Astrocyte (in vitro differentiated cells and primary cell): ENCODE measurements around the gene CDH18. TPM values are rescaled to one million over a fixed set of nuclear protein-coding genes. Genes with fewer than 3 reads are reported as not detected.

ENCODE experiments used
- DNase-seq: peaks from one replicate; pipeline ENCODE4 v3.0.0-alpha.2; 2010; ENCODE audit warnings: low read depth
- FAIRE-seq: peaks from 2 replicates; lab custom pipeline; 2011; peaks lifted over from hg19 to GRCh38; lab: Jason Lieb, UNC
- H2AFZ ChIP-seq: 2 replicates; pipeline ENCODE4 v1.6.0; 2012; ENCODE audit warnings: low read depth, low read length, inconsistent platforms
- H3K27ac ChIP-seq: 2 replicates; pipeline ENCODE4 v1.5.1; 2011; ENCODE audit warnings: low read depth, low read length, inconsistent platforms
- H3K27me3 ChIP-seq: 2 replicates; pipeline ENCODE4 v1.6.0; 2011; ENCODE audit warnings: low read length, inconsistent platforms; ENCODE audit not compliant: insufficient read depth
- H3K36me3 ChIP-seq: 2 replicates; pipeline ENCODE4 v1.5.1; 2011; ENCODE audit warnings: low read length, inconsistent platforms; ENCODE audit not compliant: insufficient read depth
- H3K4me1 ChIP-seq: 2 replicates; pipeline ENCODE4 v1.5.1; 2011; ENCODE audit warnings: low read length, inconsistent platforms; ENCODE audit not compliant: insufficient read depth
- H3K4me2 ChIP-seq: 2 replicates; pipeline ENCODE4 v1.6.0; 2012; ENCODE audit warnings: low read length, inconsistent platforms
- H3K4me3 ChIP-seq: 2 replicates; pipeline ENCODE4 v1.5.1; 2011; ENCODE audit warnings: low read depth, mild to moderate bottlenecking, low read length, inconsistent platforms; ENCODE audit not compliant: insufficient read depth
- H3K79me2 ChIP-seq: 2 replicates; pipeline ENCODE4 v1.6.0; 2012; ENCODE audit warnings: mild to moderate bottlenecking, low read length, inconsistent platforms; ENCODE audit not compliant: insufficient read depth
- H3K9ac ChIP-seq: 2 replicates; pipeline ENCODE4 v1.6.0; 2012; ENCODE audit warnings: mild to moderate bottlenecking, low read length, inconsistent platforms
- H3K9me3 ChIP-seq: 2 replicates; pipeline ENCODE4 v1.5.1; 2012; ENCODE audit warnings: low read depth, mild to moderate bottlenecking, low read length, inconsistent platforms; ENCODE audit not compliant: insufficient read depth
- H4K20me1 ChIP-seq: 2 replicates; pipeline ENCODE4 v1.6.0; 2012; ENCODE audit warnings: low read length, inconsistent platforms; ENCODE audit not compliant: insufficient read depth
- H3K27ac Mint-ChIP-seq: one replicate; pipeline ENCODE4 v1.8.0; 2021; ENCODE audit warnings: mild to moderate bottlenecking, mixed read lengths; ENCODE audit not compliant: unreplicated experiment
- H3K27me3 Mint-ChIP-seq: one replicate; pipeline ENCODE4 v1.8.0; 2021; ENCODE audit warnings: low read depth, mixed read lengths; ENCODE audit not compliant: unreplicated experiment
- H3K36me3 Mint-ChIP-seq: one replicate; pipeline ENCODE4 v1.8.0; 2021; ENCODE audit warnings: low read depth, mixed read lengths; ENCODE audit not compliant: unreplicated experiment
- H3K4me1 Mint-ChIP-seq: one replicate; pipeline ENCODE4 v1.8.0; 2021; ENCODE audit warnings: low read depth, mixed read lengths; ENCODE audit not compliant: unreplicated experiment
- H3K4me3 Mint-ChIP-seq: one replicate; pipeline ENCODE4 v1.8.0; 2021; ENCODE audit warnings: mild to moderate bottlenecking, moderate library complexity, mixed read lengths; ENCODE audit not compliant: unreplicated experiment
- H3K9me3 Mint-ChIP-seq: one replicate; pipeline ENCODE4 v1.8.0; 2021; ENCODE audit warnings: mild to moderate bottlenecking, mixed read lengths; ENCODE audit not compliant: unreplicated experiment
- EZH2 ChIP-seq: IDR thresholded peaks from 2 replicates; pipeline ENCODE4 v1.6.1; 2012; ENCODE audit warnings: mild to moderate bottlenecking, low read length, inconsistent platforms; ENCODE audit not compliant: insufficient read depth
- total RNA-seq: library from RNA; stranded (reverse); gene quantifications from 2 replicates; pipeline ENCODE4 v1.2.1, GENCODE V29; 2021
- TF ChIP-seq, protein P1 (sequence below): IDR thresholded peaks from 2 replicates; pipeline ENCODE4 v1.5.1; 2011; ENCODE audit warnings: low read depth, mild to moderate bottlenecking, inconsistent platforms, low read length, moderate library complexity; ENCODE audit not compliant: insufficient read depth

The CDH18 gene
- total RNA-seq, 1 donor from 2014 or later, result not detected

DNA sequence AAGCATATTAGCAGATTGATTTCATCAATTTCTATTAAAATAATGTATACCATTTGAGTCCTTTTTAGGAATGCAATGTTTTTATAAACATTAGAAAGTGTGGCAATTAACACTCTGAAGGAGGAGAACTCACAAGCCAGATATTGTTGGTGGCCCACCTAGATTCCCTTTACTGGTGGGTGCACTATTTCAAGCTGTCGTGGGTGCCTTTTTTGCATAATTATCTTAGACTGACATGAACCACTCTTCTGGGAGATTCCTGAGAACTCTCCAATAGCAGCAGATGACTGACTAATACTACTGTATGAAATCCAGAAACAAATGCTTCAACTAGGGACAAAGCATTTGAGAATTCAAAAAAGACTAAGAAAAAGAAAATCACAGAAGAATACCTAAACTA, 526.0 kb downstream of the CDH18 start:
- TF ChIP-seq, protein P1, sequence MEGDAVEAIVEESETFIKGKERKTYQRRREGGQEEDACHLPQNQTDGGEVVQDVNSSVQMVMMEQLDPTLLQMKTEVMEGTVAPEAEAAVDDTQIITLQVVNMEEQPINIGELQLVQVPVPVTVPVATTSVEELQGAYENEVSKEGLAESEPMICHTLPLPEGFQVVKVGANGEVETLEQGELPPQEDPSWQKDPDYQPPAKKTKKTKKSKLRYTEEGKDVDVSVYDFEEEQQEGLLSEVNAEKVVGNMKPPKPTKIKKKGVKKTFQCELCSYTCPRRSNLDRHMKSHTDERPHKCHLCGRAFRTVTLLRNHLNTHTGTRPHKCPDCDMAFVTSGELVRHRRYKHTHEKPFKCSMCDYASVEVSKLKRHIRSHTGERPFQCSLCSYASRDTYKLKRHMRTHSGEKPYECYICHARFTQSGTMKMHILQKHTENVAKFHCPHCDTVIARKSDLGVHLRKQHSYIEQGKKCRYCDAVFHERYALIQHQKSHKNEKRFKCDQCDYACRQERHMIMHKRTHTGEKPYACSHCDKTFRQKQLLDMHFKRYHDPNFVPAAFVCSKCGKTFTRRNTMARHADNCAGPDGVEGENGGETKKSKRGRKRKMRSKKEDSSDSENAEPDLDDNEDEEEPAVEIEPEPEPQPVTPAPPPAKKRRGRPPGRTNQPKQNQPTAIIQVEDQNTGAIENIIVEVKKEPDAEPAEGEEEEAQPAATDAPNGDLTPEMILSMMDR, result no peak
- TF ChIP-seq EZH2, result no peak
- Mint-ChIP-seq H3K9me3 (no peaks in the 10 kb centered on the region), H3K27me3 (no peaks in the 10 kb centered on the region), H3K36me3 (no peaks in the 10 kb centered on the region), H3K27ac (no peak overlapping the region), H3K4me3 (no peak overlapping the region), H3K4me1 (peaks cover 1% of the 10 kb centered on the region)
- H3K9ac ChIP-seq, result no peak overlapping the region
- no peak overlapping the region for H2AFZ ChIP-seq
- H3K36me3 ChIP-seq, result no peaks in the 10 kb centered on the region
- FAIRE-seq, result no peak
- no peaks in the 10 kb centered on the region for H3K79me2 ChIP-seq
- no peaks in the 10 kb centered on the region for H3K9me3 ChIP-seq
- H4K20me1 ChIP-seq, result no peaks in the 10 kb centered on the region
- H3K4me3 ChIP-seq, result no peak overlapping the region
- H3K4me1 ChIP-seq, result no peaks in the 10 kb centered on the region
- H3K27ac ChIP-seq, result no peak overlapping the region
- no peak overlapping the region for H3K4me2 ChIP-seq
- no peaks in the 10 kb centered on the region for H3K27me3 ChIP-seq
- DNase-seq, result no peak

- H3K79me2 ChIP-seq, result no peaks in the 10 kb centered on the region
- H2AFZ ChIP-seq, result no peak overlapping the region
- no peaks in the 10 kb centered on the region for H3K4me1 ChIP-seq
- H3K27ac ChIP-seq, result no peak overlapping the region
- FAIRE-seq (no peak), DNase-seq (no peak)
- H3K36me3 ChIP-seq, result no peaks in the 10 kb centered on the region
- Mint-ChIP-seq H3K27ac (no peak overlapping the region), H3K4me3 (no peak overlapping the region), H3K4me1 (no peaks in the 10 kb centered on the region), H3K36me3 (no peaks in the 10 kb centered on the region), H3K9me3 (no peaks in the 10 kb centered on the region), H3K27me3 (no peaks in the 10 kb centered on the region)
- TF ChIP-seq, protein P1, result no peak
- no peak for TF ChIP-seq EZH2
- H3K4me3 ChIP-seq, result no peak overlapping the region
- no peaks in the 10 kb centered on the region for H4K20me1 ChIP-seq
- H3K4me2 ChIP-seq, result no peak overlapping the region
- H3K9ac ChIP-seq, result no peak overlapping the region
- no peaks in the 10 kb centered on the region for H3K9me3 ChIP-seq
- no peaks in the 10 kb centered on the region for H3K27me3 ChIP-seq
These were observed 563.5 kb downstream of the CDH18 start for GRCh38 chr5:19424506-19424905.
